T-helper 1 cell treated with Interleukin-12 subunit alpha and Interleukin-12 subunit beta and Interleukin-4 antibody, amounts not matched to agents 30 ng/mL and 1 ng/mL, for 36 hours (primary cell): Measurements from ENCODE around the gene STXBP6. TPM values are rescaled to one million over a fixed set of nuclear protein-coding genes. Genes with fewer than 3 reads are reported as not detected.

Experiments
- intact Hi-C: fragments of 100-400 bp; cut with micrococcal nuclease; formaldehyde crosslinking; loops from one replicate; pipeline ENCODE4 v1.15.1; 2024
- total RNA-seq: library from RNA; stranded (reverse); gene quantifications from 2 replicates; pipeline ENCODE4 v1.2.3, GENCODE V29; 2022

STXBP6 gene
- total RNA-seq, 1 donor from 2014 or later, result not detected

GRCh38 chr14:25017562-25017961 is 32.4 kb downstream of the STXBP6 start:
- intact Hi-C loops, result no loop called here

DNA sequence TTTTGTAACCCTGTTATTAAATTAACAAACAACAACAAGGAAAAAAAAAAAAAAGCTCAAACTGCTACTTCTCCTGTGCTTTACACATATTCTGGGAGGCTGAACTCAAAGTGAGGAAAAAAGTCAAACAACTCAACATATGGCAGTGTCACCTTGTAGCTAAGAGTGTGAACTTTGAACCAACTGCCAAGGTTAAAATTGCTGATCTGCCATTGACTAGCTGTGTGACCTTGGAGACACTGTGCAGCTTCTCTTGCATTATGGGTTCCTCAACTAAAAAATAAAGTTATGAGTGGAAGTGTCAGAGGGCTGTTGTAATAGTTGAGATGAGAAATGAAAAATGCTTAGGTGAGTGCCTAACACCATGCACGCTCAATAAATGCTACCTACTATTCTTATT is 34.2 kb downstream of the STXBP6 start:
- intact Hi-C loops, result no loop called here

DNA sequence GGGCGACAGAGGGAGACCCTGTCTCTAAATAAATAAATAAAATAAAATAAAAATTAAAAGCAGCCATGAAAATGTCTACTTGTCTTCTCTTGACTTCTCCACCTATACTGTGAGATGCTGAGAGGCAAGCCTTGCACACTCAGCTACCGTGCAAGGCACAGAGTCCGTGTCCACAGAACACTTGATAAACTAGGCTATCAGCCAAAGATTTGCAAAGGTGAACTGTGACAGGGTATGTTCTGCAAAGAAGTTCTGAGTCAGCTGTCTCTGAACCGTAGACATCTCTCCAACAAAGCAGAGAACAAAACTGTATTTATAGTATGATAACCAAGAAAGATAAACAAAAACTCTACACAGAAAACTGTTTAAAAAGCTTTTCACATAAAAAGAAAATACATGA is 35.5 kb downstream of the STXBP6 start:
- intact Hi-C loops, result no loop called here

DNA sequence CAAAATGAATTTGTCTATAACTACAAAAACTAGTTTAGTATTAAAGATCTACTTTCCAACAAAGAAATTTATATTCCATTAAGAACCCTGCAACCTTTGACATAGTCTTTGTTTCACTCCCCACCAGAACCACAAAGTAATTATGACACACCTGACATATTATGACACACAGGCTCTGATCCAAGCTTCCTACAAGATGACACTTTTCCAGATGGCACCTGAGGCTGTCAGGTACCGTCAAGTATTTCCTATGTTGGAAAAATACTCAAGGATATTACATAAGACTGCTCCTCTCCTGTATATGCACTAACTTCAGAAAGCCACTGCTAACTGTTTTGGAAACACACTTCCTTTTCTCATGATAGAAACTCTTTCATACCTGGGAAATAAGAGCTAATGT is 38.9 kb downstream of the STXBP6 start:
- intact Hi-C loops, result no loop called here

- intact Hi-C loops, result no loop called here
Measured at GRCh38 chr14:25010471-25010870, 39.5 kb downstream of the STXBP6 start.

GRCh38 chr14:25009891-25010290 is 40.1 kb downstream of the STXBP6 start:
- intact Hi-C loops, result no loop called here

- intact Hi-C loops, result no loop called here
Measured at GRCh38 chr14:25007832-25008231, 42.1 kb downstream of the STXBP6 start.

- intact Hi-C loops, result no loop called here
Measured at GRCh38 chr14:25006961-25007795, 42.8 kb downstream of the STXBP6 start.

DNA sequence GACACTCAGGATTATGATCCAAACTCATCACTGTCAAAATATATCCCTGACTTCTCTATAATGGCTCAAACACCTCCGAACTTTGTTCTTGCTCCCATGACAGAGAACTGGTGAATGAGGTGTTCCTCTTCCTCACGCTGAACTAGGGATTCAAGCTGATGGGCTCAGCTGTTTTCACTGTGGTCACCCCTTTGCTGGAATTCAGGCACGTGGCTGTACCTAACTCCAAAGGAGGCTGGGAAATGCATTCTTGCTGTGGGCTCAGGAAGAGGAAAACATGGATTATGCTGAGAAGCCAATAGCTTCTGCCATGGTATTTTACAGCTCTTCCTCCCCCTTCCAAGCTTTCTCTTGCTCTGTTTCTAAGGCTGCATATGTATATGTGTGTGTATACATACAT is 43.9 kb downstream of the STXBP6 start:
- intact Hi-C loops, result no loop called here

- intact Hi-C loops, result no loop called here
Measured at GRCh38 chr14:25004389-25004809, 45.5 kb downstream of the STXBP6 start.

DNA sequence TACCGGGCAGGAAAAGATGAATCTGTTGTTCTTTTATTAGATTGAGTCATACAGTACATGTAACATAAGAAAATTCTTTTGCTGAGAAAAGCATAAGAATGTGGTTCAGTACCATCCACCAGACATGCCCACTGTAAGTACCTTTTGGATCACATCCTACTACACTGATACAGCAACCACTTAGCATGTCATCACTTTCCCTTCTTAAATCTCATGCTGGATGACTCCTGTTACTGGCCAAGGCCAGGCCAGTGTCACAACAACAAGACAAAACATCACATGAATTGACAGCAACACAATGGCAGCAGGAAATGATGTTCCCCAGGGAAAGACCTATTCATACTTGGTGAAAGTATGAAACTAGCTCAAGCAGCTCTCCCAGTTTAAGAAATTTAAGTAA is 46.4 kb downstream of the STXBP6 start:
- intact Hi-C loops, result no loop called here

DNA sequence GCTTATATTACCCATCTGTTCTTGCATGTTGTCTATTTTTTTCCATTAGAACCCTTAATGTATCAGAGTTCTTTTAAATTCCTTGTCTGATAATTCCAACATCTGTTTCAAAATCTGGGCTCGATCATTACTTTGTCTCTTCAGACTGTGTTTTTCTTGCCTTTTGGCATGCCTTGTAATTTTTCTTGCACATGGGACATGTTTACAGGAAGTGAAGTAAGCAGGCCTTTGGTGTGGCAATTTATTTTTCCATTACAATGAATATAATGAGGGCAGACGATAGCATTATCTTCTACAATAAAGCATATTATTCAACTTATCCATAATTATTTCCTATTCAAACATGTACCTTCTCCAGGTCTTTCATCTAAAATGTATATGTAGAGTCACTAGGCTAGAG is 48.3 kb downstream of the STXBP6 start:
- intact Hi-C loops, result no loop called here

DNA sequence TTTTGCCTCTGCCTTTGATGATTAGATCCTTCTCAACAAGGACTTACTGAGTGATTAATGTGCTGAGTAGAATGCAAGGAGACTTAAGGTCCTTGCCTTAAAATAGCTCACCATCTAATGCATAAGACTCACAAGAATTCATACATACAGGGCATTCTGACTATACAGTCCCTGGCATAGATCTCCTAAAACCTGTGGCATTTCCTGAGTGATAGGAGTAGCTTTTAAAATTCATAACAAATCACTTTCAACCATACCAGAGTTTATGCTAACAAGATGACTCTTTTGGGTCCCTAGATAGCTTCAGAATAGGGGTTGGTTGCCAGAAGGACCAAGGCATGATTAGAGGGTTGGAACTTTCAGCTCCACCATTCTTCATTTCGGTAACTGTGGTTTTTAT is 48.8 kb downstream of the STXBP6 start:
- intact Hi-C loops, result no loop called here

DNA sequence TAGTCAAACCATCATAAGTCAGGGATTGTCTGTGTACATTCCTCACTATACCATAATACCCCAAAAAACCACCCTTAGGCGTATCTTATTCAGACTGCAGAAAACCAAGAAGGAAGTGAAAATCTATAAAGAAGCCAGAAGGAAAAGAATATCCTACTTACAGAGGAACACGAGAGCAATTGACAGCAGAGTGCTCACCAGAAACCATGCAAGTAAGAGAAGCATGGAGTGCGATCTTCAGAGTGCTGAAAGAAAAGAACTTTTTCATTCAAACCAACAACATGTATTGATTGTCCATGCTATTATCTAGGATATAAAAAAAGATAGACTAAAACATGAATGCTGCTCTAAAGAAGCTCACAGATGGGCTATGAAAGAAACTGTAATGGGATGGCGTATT is 50.8 kb downstream of the STXBP6 start:
- intact Hi-C loops, result no loop called here

GRCh38 chr14:24996930-24997725 is 52.8 kb downstream of the STXBP6 start:
- intact Hi-C loops, result no loop called here

- intact Hi-C loops, result no loop called here
Measured at GRCh38 chr14:24995016-24995415, 54.9 kb downstream of the STXBP6 start.

DNA sequence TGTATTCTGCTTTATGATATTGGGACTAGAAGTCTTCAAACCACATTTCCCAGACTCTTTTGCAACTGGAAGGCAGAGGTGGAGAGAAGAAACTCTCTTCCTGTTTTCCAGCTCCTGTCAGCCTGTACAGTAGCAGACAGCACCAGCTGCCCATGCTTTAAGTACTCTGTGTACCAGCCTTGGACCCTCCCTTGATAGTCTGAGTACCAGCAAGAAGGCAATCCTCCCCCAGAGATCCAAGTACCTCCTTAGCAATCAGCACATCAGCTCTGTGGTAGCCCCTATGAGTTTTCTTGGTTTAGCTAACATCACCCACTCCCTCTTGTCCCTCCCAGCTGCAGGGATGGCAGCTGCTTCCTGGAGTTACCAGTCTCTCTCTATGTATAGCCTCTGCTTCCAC is 56.3 kb downstream of the STXBP6 start:
- intact Hi-C loops, result no loop called here

GRCh38 chr14:24992624-24993360 is 57.2 kb downstream of the STXBP6 start:
- intact Hi-C loops, result no loop called here

DNA sequence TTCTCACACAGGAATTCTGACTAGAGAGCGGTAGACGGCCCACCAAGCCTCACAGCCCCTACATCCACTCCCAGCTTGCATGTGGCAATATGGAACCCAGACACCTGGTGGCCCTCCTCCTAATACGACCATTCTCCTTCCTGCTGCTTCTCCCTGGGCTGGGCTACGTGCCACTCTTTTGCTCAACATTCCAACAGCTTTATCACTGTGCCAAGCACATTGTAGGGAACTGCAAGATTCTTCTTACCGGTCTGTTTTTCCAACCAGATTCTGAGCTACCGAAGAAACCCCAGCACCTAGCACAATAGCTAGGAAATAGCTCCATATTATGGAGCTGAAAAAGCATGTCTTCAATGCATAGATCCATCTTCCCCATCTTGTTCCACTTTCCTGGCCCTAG is 58.1 kb downstream of the STXBP6 start:
- intact Hi-C loops, result no loop called here

DNA sequence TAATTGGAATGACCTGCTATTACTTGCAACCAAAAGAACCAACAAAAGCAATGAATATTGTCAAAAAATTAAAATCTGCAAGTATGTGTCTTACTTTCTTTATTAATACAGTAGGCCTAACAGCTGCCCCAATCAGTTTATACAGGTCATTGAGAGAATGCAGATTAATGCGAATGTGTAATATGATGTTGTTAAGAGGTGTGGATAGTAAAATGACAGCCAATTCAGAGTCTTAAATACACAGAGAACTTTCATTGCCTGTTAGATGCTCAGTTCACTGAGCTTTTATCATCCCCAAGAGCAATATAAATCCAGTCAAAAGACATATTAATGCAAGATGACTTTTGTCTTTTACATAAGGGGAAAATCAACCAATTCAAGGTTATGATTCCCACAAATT is 58.7 kb downstream of the STXBP6 start:
- intact Hi-C loops, result no loop called here

- intact Hi-C loops, result no loop called here
Measured at GRCh38 chr14:24990773-24991172, 59.2 kb downstream of the STXBP6 start.

DNA sequence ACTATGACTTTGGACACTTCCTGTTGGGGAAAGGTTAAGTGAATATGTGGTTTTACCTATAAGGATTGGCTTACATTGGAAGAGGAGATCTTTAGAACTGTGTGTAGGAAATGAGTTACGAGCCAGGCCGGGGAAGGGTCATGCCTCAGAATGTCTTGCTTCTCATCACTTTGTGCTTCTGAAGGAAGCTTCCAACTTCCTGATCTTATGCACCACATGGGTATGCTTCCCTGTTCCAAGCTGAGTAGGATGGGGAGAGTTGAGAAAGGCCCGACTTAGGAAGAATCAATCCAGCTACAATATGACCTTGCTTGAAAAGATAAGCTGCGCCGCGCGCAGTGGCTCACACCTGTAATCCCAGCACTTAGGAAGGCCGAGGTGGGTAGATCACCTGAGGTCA is 59.9 kb downstream of the STXBP6 start:
- intact Hi-C loops, result no loop called here
